ENCODE measurements around the gene PNMA6E.
"Not testable (repeated sequence)": the region's sequence is repeated elsewhere in the genome, so short reads cannot be mapped to it uniquely, and the experiment has no call there.

PNMA6E gene

GRCh38 chrX:153384973-153385372, 16.2 kb downstream of the PNMA6E start:
- not testable (repeated sequence) for DNase-seq (ENCODE audit: low read depth in 3 of 3)

DNA sequence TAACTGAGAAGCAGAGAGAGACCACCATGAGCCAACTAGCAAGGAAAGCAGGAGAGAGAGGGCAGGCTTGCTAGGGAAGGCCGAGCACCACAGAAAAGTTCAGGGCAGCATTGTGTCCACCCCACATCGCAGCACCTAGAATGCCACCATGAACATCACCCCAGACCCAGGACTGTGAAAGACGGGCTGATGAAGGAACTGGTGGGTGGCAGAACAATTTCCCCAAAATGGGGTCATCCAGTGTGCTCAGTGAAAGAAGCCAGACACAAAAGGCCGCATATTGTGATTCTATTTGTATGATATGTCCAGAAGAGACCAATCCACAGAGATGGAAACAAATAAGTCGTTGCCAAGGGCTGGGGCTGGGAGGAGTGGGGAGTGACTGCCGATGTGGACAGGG, 16.8 kb downstream of the PNMA6E start:
- DNase-seq (ENCODE audit: low read depth in 3 of 3): no peak

DNA sequence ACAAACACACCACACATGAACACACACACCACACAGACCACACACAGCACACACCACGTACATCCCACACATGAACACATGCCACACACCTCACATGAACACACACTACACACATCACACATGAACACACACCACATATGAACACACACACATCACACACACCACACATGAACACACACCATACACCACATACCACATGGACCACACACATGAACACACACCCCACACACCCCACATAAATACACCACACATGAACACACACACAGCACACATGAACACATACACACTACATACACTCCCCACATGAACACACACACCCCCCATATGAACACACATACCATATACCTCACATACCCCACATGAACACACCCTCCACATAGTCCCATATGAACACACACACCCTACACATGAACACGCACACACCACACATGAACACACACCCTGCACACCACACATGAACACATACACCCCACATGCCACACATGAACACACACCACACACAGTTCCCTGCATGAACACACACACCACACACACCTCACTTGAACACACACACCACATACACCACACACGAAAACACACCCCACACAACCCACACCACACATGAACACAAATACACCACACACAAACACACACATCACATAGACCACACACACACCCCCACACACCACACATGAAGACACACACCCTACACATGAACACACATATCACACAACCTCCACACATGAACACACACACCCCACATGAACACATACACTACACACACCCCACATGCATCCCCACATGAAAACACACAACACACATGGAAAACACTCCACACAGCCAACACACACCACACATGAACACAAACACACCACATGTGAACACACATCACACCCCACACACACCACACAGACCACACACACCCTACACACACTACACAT, 18.3 kb downstream of the PNMA6E start:
- no peak for DNase-seq (ENCODE audit: low read depth in 3 of 3)

DNA sequence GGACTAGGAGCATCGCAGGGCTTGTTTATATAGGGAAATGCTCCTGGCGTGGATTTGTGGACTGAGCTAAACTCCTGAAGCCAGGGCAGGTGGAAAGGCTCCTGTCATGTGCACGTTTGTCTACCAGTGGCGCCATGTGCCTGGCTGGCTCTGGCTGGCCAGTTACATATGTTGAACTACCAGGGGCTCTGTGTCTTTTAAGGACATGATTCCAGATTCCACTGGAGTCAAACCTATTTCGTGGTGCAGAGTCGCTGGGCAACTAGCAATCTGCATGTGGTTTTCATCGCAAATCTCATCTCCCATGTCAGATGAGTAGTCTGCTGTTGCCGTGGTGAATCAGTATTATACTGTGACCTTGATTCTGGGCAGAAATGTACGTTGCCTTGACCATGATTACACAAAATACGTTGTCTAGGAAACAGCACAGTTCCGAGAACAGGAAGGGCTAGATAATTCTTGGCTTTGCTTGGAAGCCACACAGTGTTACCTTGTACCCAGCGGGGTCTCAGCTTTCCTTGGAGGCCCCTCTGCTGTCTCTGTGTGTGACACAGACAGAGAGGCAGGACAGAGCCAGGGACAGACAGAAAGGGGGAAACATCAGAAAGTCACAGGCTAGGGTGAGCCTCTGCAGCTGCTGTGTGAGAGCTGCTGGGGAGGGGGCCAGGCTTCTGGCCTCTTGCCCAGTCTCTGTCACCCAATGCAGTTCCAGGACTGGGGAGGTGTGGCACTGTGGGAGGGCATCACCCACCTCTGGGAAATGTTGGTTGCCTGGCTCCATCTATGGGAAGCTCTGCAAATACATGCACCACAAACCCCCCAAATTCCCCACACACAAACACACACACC, 19.2 kb downstream of the PNMA6E start:
- DNase-seq (ENCODE audit: low read depth in 3 of 3): no peak

GRCh38 chrX:153380691-153381090, 20.5 kb downstream of the PNMA6E start:
- no peak for DNase-seq (ENCODE audit: low read depth in 3 of 3)

DNA sequence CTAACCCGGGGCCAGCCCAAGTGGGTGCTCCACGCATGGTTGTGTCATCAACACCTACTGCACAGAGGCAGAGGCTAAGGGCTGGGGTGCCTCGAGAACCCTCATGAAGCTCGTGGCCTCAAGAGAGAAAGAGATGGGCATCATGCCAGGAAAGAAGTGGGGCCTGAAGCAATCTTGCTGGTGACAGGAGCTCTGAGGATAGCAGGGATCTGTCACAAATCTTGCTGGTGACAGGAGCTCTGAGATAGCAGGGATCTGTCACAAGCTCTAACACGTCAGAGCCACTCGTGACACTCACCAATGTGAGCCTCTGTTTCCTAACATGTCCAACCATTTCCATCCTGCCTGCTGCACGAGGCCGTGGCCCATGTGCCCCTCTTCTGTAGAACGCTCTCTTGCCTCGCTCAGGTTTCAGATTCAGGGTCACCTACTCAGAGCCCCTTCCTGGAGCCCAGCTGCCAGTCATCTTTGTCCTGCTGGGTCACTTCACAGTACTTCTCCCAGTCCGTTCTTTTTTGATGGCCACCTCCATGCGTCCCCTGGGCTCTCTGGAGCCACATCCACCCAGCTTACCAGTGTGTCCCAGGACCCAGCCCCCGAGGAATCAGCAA, 21.1 kb downstream of the PNMA6E start:
- DNase-seq (ENCODE audit: low read depth in 3 of 3): no peak

DNA sequence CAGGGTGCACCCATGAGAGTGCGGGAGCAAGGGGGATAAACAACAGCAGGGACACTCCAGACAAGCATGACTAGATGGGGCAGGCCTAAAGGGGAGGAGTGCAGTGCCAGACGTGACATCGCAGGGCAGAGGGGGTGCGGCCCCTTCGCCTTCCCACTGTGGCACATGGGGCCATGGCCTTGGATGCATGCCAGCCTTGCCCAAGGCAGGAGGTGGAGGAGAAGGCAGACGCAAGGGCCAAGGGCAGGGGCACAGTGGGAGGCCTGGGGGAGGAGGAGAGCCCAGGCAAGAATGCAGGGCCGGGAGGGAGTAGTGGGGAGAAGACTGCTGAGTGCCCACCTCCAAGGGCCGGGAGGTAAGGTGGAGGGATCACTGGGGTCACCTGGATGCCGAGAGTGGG, 21.6 kb downstream of the PNMA6E start:
- no peak for DNase-seq (ENCODE audit: low read depth in 3 of 3)

- DNase-seq (ENCODE audit: low read depth in 3 of 3): no peak
These were observed 22.5 kb downstream of the PNMA6E start for GRCh38 chrX:153378607-153379006.

DNA sequence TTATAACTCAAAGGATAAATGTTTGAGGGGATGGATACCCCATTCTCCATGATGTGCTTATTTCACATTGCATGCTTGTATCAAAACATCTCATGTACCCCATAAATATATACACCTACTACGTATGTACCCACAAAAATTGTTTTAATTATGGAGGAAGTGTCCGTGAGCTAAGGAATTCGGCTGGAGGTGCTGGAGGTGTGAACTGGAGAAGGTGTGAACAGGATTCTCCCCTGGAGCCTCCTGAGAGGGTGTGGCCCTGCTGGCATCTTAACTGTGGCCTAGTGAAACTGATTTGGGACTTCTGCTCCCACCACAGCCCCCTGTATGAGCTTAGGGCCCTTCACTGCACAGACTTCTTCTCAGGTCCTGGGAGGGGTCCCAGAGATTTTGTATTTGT, 23.4 kb downstream of the PNMA6E start:
- DNase-seq (ENCODE audit: low read depth in 3 of 3): no peak

- no peak for DNase-seq (ENCODE audit: low read depth in 3 of 3)
These were observed 25.6 kb downstream of the PNMA6E start for GRCh38 chrX:153375571-153375970.

DNA sequence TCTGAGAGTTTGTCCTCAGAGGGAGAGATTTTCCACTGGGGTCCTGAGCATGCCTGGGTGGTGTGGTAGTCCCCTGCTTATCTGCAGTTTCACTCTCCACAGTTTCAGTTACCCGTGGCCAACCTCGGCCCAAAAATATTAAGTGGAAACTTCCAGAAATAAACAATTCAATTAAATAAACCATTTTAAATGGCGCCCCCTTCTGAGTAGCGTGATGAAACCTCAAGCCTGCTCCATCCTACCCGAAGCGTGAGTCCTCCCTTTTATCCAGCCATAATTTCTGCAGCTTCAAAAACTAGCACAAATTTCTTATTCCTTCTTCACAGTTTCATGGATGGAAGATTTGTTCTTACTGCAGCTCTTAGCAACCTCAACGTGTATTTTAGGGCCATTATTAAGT, 26.7 kb downstream of the PNMA6E start:
- DNase-seq (ENCODE audit: low read depth in 3 of 3): no peak

DNA sequence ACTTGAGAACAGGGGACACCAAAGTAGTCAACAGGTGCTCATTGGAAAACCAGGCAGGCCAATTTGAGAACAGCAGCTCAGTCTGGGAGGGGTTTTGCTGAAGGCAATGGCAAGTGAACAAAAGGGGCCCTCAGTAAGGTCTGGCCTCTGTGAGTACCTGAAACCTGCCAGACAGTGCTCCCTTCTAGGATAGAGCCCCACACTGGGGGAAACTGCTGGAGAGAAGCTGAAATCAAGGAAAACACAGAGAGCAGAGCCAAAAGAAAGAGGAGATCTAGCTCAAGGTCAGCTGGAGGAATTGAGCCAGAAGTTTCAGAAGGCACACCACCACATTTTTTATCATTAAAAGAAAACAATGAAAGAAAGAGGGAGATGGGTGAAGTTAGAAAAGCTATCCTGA, 28.2 kb downstream of the PNMA6E start:
- no peak for DNase-seq (ENCODE audit: low read depth in 3 of 3)

GRCh38 chrX:153371256-153371655, 29.9 kb downstream of the PNMA6E start:
- no peak for DNase-seq (ENCODE audit: low read depth in 3 of 3)

DNA sequence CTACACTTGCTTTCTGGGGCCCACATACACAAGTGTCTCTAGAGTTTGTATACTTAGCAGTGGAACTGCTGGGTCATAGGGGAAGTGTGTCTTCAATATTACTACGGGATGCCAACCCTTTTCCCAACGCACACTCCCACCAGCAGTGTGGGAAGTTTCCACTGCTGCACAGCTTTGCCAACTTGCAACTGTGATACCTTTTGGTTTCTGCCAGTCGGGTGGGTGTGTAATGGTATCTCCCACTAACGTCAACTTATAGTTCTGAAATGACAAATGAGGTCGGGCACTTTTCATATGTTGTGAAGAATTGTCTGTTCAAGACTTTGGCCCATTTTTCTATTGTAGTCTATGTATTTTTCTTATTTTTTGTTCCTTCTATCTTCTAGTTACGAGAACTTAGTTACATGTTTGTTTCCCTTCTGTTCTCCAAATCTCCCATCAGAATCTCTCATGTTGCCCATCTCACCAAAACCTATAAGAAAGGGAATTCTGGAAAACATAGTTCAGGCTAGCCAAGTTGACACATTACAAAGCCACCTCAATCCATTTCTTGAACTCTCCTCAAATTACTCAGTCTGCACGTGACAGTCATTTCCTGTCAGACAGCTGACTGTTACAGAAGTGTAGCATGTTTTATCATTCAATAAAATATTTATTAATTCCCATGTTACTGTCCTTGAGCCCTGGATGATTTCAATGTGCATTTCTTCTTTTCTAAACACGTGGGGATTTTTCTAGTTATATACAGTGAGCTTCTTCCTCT, 30.7 kb downstream of the PNMA6E start:
- no peak for DNase-seq (ENCODE audit: low read depth in 3 of 3)

GRCh38 chrX:153366878-153367538, 34.1 kb downstream of the PNMA6E start:
- DNase-seq (ENCODE audit: low read depth in 3 of 3): no peak

GRCh38 chrX:153366119-153366518, 35.0 kb downstream of the PNMA6E start:
- no peak for DNase-seq (ENCODE audit: low read depth in 3 of 3)

- DNase-seq (ENCODE audit: low read depth in 3 of 3): no peak
These were observed 35.5 kb downstream of the PNMA6E start for GRCh38 chrX:153365670-153366069.

DNA sequence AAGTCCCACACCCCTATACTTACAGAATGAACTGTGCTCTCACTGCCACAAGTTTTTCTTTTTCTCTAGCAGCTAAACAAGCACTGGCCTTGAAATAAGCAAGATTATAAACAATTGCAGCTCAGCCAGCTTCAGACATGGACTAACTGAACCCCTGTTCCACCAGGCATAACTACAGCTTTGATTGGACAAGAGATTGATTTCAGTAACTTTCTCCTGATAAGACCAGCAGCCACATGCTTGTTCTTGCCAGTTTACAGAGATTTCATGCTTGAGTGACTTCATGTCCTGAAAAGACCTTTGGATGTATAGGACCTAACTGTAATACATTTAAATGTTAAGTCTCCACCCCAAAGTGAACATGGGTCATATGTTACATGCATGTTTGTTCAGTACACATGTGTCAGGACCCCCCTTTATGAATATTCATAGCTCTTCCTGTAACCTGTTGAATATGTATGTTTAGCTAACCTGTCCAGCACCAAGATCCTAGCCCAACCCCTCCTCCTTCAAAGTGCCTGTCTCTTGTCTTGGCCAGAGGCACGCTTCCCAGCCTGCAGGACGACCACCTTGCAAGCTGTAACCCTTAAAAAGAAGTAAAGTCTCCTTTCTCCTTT, 39.3 kb downstream of the PNMA6E start:
- no peak for DNase-seq (ENCODE audit: low read depth in 3 of 3)

DNA sequence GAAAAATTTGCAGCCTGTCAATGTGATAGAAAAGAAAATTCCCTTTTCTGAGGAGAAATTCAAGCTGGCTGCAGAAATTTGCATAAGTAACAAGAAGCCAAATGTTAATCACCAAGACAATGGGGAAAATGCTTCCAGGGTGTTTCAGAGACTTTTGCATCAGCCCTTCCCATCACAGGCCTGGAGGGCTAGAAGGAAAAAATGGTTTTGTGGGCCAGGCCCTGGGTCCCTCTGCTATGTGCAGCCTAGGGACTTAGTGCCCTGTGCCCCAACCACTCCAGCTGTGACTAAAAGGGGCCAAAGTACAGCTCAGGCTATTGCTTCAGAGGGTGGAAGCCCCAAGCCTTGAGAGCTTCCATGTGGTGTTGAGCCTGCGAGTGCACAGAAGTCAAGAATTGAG, 43.3 kb downstream of the PNMA6E start:
- no peak for DNase-seq (ENCODE audit: low read depth in 3 of 3)

- no peak for DNase-seq (ENCODE audit: low read depth in 3 of 3)
These were observed 47.7 kb downstream of the PNMA6E start for GRCh38 chrX:153353416-153353815.

- DNase-seq (ENCODE audit: low read depth in 3 of 3): no peak
These were observed 48.3 kb downstream of the PNMA6E start for GRCh38 chrX:153352858-153353257.

Data from stimulated activated CD4-positive, alpha-beta T cell treated with anti-CD3 and anti-CD28 coated beads, TNF-alpha, amount 100 ng/mL, for 4 hours (primary cell).